ENCODE results near the gene SLC4A11. TPM values are rescaled to one million over a fixed set of nuclear protein-coding genes. Genes with fewer than 3 reads are reported as not detected.

Gene SLC4A11
- total and polyA plus RNA-seq, 9 donors = 0.12 to 10.2 (median 0.74) TPM; not detected in 1

DNA sequence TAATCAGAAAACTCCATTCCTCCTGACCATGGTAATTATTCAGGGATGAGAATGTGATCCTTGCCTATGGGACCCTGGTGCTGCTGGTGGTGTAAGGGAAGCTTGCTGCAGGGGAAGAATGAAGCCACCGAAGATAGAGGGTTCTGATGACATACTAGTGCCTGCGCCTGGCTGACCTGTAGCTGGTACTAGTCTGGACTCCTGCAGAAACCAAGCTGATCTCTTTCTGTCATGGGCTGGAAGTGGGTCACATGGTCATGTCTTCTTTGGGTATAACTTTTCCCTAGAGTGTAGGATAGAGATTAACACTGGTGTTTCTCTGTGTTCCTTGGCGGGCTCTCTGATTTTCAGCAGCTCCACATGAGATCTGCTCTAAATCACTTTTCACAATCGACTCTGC, 8.6 kb upstream of the SLC4A11 start:
- TF ChIP-seq, protein P1, sequence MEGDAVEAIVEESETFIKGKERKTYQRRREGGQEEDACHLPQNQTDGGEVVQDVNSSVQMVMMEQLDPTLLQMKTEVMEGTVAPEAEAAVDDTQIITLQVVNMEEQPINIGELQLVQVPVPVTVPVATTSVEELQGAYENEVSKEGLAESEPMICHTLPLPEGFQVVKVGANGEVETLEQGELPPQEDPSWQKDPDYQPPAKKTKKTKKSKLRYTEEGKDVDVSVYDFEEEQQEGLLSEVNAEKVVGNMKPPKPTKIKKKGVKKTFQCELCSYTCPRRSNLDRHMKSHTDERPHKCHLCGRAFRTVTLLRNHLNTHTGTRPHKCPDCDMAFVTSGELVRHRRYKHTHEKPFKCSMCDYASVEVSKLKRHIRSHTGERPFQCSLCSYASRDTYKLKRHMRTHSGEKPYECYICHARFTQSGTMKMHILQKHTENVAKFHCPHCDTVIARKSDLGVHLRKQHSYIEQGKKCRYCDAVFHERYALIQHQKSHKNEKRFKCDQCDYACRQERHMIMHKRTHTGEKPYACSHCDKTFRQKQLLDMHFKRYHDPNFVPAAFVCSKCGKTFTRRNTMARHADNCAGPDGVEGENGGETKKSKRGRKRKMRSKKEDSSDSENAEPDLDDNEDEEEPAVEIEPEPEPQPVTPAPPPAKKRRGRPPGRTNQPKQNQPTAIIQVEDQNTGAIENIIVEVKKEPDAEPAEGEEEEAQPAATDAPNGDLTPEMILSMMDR (IDR thresholded peaks at IDR 0.05) = no peak
- no peak for TF ChIP-seq POLR2A (IDR thresholded peaks at IDR 0.05)
- TF ChIP-seq EP300 (IDR thresholded peaks at IDR 0.05) = no peak
- Histone ChIP-seq H3K36me3 (no peaks in the 10 kb centered on the region), H3K27ac (no peak overlapping the region), H3K4me3 (no peak overlapping the region), H3K9me3 (no peaks in the 10 kb centered on the region), H3K27me3 (no peaks in the 10 kb centered on the region), H3K4me1 (ENCODE audit: insufficient read depth) (peaks cover 6% of the 10 kb centered on the region)
- no peak for DNase-seq
- WGBS, 3 donors = 36 to 68% (median 51%) methylated on average over 4 of the region's 4 CpGs
- intact Hi-C loops (cut with DNase I) = no loop called here

DNA sequence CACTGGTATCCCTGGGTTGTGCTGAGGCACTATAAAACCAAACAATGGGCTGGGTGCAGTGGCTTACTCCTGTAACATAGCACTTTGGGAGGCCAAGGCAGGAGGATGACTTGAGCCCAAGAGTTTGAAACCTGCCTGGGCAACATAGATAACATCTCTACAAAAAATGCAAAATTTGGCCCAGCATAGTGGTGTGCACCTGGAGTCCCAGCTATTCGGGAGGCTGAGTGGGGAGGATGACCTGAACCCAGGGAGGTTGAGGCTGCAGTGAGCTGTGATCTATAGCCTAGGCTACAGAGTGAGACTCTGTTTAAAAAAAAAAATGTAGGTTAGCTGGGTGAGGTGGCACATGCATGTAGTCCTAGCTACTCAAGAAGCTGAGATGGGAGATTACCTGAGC, 7.7 kb upstream of the SLC4A11 start:
- 76 to 89% (median 86%) methylated on average over 1 of the region's 1 CpG for WGBS, 3 donors

DNA sequence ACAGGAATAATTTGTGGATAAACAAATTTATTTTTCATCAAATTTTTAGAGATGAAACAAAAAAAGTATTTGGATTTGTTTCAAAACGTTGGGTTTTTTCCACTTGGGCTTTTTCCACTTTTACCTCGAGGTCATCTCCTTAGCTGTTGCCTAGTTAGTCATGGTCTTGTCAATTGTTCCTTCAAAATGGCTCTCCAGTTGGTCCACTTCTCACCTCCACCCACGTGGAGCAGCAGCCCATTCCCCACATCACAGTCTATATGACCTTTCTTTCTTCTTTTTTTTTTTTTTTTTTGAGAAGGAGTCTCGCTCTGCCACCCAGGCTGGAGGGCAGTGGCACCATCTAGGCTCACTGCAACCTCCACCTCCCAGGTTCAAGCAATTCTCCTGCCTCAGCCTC, 6.7 kb upstream of the SLC4A11 start:
- H3K27me3 ChIP-seq = no peaks in the 10 kb centered on the region

More for the DNA sequence above, 7.7 kb upstream of the SLC4A11 start:
- intact Hi-C loops (cut with DNase I) = no loop called here
- H3K27ac ChIP-seq = no peak overlapping the region
- peaks cover 6% of the 10 kb centered on the region for H3K4me1 ChIP-seq (ENCODE audit: insufficient read depth)
- TF ChIP-seq, protein P1 (IDR thresholded peaks at IDR 0.05) = no peak
- no peaks in the 10 kb centered on the region for H3K27me3 ChIP-seq
- no peak overlapping the region for H3K4me3 ChIP-seq
- no peaks in the 10 kb centered on the region for H3K36me3 ChIP-seq
- DNase-seq = no peak
- H3K9me3 ChIP-seq = no peaks in the 10 kb centered on the region

DNA sequence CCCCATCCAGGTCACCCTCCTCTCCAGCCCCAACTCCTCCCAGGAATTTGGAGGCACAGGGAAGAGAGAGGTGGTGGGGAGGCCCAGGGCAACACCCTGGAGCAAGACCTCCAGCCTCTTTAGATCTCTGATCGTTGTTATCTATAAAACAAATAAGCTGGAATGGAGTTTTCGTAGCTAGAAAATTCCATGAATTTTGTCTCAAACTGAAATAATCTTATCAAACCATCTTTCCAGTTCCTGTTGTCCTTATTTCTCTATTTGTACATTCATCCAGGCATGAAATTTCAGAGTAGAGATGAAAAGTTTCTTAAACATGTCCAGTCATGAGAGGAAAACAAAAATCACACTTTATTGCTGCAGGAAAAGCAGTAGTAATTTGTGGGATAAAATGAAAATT, 6.2 kb upstream of the SLC4A11 start:
- intact Hi-C loops (cut with DNase I) = no loop called here
- TF ChIP-seq, protein P1 (IDR thresholded peaks at IDR 0.05) = no peak
- no peak for TF ChIP-seq POLR2A (IDR thresholded peaks at IDR 0.05)
- no peak for TF ChIP-seq EP300 (IDR thresholded peaks at IDR 0.05)
- H3K36me3 ChIP-seq = no peaks in the 10 kb centered on the region
- no peaks in the 10 kb centered on the region for H3K9me3 ChIP-seq
- no peaks in the 10 kb centered on the region for H3K27me3 ChIP-seq
- H3K4me1 ChIP-seq (ENCODE audit: insufficient read depth) = peaks cover 6% of the 10 kb centered on the region
- no peak overlapping the region for H3K4me3 ChIP-seq
- no peak overlapping the region for H3K27ac ChIP-seq
- WGBS, 3 donors = 67 to 71% (median 68%) methylated on average over 2 of the region's 2 CpGs
- no peak for DNase-seq

More for the DNA sequence above, 6.7 kb upstream of the SLC4A11 start:
- Histone ChIP-seq H3K36me3 (no peaks in the 10 kb centered on the region), H3K9me3 (no peaks in the 10 kb centered on the region), H3K4me1 (ENCODE audit: insufficient read depth) (peaks cover 6% of the 10 kb centered on the region), H3K4me3 (no peak overlapping the region), H3K27ac (no peak overlapping the region)
- 48 to 66% (median 63%) methylated on average over 4 of the region's 4 CpGs for WGBS, 3 donors
- DNase-seq = no peak
- intact Hi-C loops (cut with DNase I) = no loop called here
- TF ChIP-seq, protein P1 (IDR thresholded peaks at IDR 0.05) = no peak
- no peak for TF ChIP-seq POLR2A (IDR thresholded peaks at IDR 0.05)
- TF ChIP-seq EP300 (IDR thresholded peaks at IDR 0.05) = no peak

DNA sequence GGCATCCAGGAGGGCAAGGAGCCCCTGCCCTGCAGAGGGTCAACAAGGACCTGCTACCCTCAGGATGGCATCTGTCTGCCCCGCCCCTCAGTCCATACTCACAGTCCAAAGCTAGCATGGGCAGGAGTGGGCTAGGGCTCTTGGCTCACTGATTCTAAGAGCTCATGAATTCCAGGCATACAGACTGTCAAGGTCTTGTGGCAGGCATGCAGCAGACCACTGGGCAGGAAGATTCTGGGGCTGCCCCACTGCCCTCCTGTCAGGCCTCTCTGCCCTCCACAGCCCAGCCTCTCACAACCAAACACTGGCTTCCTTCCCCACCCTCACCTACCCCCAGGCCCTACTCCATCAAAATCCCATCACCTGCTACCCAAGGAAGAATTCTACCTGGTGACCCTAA, 5.6 kb upstream of the SLC4A11 start:
- Histone ChIP-seq H3K36me3 (no peaks in the 10 kb centered on the region), H3K27ac (no peak overlapping the region), H3K4me3 (no peak overlapping the region), H3K9me3 (no peaks in the 10 kb centered on the region), H3K27me3 (no peaks in the 10 kb centered on the region), H3K4me1 (ENCODE audit: insufficient read depth) (peaks cover 9% of the 10 kb centered on the region)
- no peak for DNase-seq
- WGBS, 3 donors = 77 to 93% (median 89%) methylated on average over 1 of the region's 1 CpG
- no peak for TF ChIP-seq POLR2A (IDR thresholded peaks at IDR 0.05)
- TF ChIP-seq, protein P1 (IDR thresholded peaks at IDR 0.05) = no peak
- TF ChIP-seq EP300 (IDR thresholded peaks at IDR 0.05) = no peak
- intact Hi-C loops (cut with DNase I) = no loop called here

All from ovary (tissue), 9 donors.